ENCODE data around the gene RFPL4AL1.
"Not testable (repeated sequence)": the region's sequence is repeated elsewhere in the genome, so short reads cannot be mapped to it uniquely, and the experiment has no call there.

Gene RFPL4AL1

GRCh38 chr19:55766466-55766865 is 2.5 kb upstream of the RFPL4AL1 start:
- Histone ChIP-seq H3K4me3 (ENCODE audit: insufficient read depth, low read depth, low read length) (no peak overlapping the region), H3K9me3 (ENCODE audit: control insufficient read depth, low read length) (peaks cover 3% of the 10 kb centered on the region), H3K36me3 (ENCODE audit: control insufficient read depth, insufficient read depth, low read length) (no peaks in the 10 kb centered on the region), H3K27ac (ENCODE audit: insufficient read depth, low read depth, low read length, poor library complexity, severe bottlenecking) (no peak overlapping the region), H3K4me1 (ENCODE audit: control insufficient read depth, insufficient read depth, low read length) (no peaks in the 10 kb centered on the region), H3K27me3 (ENCODE audit: control insufficient read depth, insufficient read depth, low read length, poor library complexity, severe bottlenecking) (no peaks in the 10 kb centered on the region)
- 65% methylated on average over 7 of the region's 7 CpGs for WGBS, 2 experiments

DNA sequence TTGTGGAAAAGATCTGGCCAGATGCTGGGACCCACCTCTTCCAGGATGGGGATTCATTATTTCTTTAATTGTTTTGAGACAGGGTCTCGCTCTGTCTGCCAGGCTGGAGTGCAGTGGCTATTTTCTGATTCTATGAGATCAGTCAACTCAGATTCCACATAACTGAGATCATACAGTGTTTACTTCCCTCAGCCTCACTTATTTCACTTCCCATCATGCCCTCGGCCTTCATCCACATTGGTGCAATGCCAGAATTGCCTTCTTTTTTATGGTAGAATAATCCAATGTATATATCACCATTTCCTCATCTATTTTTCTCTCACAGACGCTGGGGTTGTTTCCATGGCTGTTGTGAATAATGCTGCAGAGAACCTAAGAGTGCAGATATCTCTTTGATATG is 714 bp downstream of the RFPL4AL1 start:
- 27 to 33% methylated on average over 1 of the region's 3 CpGs for WGBS, 2 experiments
- not testable (repeated sequence) for H3K36me3 ChIP-seq (ENCODE audit: control insufficient read depth, insufficient read depth, low read length); H3K4me1 ChIP-seq (ENCODE audit: control insufficient read depth, insufficient read depth, low read length)

DNA sequence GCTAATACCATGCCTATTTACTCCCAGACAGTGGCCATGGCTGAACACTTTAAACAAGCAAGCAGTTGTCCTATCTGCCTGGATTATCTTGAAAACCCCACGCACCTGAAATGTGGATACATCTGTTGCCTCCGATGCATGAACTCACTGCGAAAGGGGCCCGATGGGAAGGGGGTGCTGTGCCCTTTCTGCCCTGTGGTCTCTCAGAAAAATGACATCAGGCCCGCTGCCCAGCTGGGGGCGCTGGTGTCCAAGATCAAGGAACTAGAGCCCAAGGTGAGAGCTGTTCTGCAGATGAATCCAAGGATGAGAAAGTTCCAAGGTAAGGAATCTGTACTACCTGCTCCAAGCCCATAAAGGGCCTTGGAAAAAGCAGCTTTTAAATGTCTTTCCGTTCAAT is 8.6 kb downstream of the RFPL4AL1 start:
- Histone ChIP-seq H3K4me1 (ENCODE audit: control insufficient read depth, insufficient read depth, low read length) (no peaks in the 10 kb centered on the region), H3K4me3 (ENCODE audit: insufficient read depth, low read depth, low read length) (no peak overlapping the region), H3K36me3 (ENCODE audit: control insufficient read depth, insufficient read depth, low read length) (no peaks in the 10 kb centered on the region), H3K27ac (ENCODE audit: insufficient read depth, low read depth, low read length, poor library complexity, severe bottlenecking) (no peak overlapping the region), H3K27me3 (ENCODE audit: control insufficient read depth, insufficient read depth, low read length, poor library complexity, severe bottlenecking) (no peaks in the 10 kb centered on the region), H3K9me3 (ENCODE audit: control insufficient read depth, low read length) (peaks cover 11% of the 10 kb centered on the region)
- WGBS, 2 experiments = 66 to 70% methylated on average over 7 of the region's 7 CpGs

More for the DNA sequence above, 714 bp downstream of the RFPL4AL1 start:
- H3K27me3 ChIP-seq (ENCODE audit: control insufficient read depth, insufficient read depth, low read length, poor library complexity, severe bottlenecking); H3K9me3 ChIP-seq (ENCODE audit: control insufficient read depth, low read length); H3K4me3 ChIP-seq (ENCODE audit: insufficient read depth, low read depth, low read length); H3K27ac ChIP-seq (ENCODE audit: insufficient read depth, low read depth, low read length, poor library complexity, severe bottlenecking): not testable (repeated sequence)

DNA sequence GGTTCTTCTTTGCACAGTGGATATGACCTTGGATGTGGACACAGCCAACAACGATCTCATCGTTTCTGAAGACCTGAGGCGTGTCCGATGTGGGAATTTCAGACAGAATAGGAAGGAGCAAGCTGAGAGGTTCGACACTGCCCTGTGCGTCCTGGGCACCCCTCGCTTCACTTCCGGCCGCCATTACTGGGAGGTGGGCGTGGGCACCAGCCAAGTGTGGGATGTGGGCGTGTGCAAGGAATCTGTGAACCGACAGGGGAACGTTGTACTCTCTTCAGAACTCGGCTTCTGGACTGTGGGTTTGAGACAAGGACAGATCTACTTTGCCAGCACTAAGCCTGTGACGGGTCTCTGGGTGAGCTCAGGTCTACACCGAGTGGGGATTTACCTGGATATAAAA is 9.4 kb downstream of the RFPL4AL1 start:
- no peaks in the 10 kb centered on the region for H3K27me3 ChIP-seq (ENCODE audit: control insufficient read depth, insufficient read depth, low read length, poor library complexity, severe bottlenecking)
- H3K4me3 ChIP-seq (ENCODE audit: insufficient read depth, low read depth, low read length) = no peak overlapping the region
- WGBS, 2 experiments = 81% methylated on average over 16 of the region's 16 CpGs
- H3K36me3 ChIP-seq (ENCODE audit: control insufficient read depth, insufficient read depth, low read length) = no peaks in the 10 kb centered on the region
- no peaks in the 10 kb centered on the region for H3K4me1 ChIP-seq (ENCODE audit: control insufficient read depth, insufficient read depth, low read length)
- H3K27ac ChIP-seq (ENCODE audit: insufficient read depth, low read depth, low read length, poor library complexity, severe bottlenecking) = no peak overlapping the region
- H3K9me3 ChIP-seq (ENCODE audit: control insufficient read depth, low read length) = peaks cover 11% of the 10 kb centered on the region

- no peaks in the 10 kb centered on the region for H3K4me1 ChIP-seq (ENCODE audit: control insufficient read depth, insufficient read depth, low read length)
- WGBS, 2 experiments = 63 to 73% methylated on average over 4 to 5 of the region's 5 CpGs
- H3K27ac ChIP-seq (ENCODE audit: insufficient read depth, low read depth, low read length, poor library complexity, severe bottlenecking) = no peak overlapping the region
- peaks cover 5% of the 10 kb centered on the region for H3K9me3 ChIP-seq (ENCODE audit: control insufficient read depth, low read length)
- no peaks in the 10 kb centered on the region for H3K36me3 ChIP-seq (ENCODE audit: control insufficient read depth, insufficient read depth, low read length)
- H3K27me3 ChIP-seq (ENCODE audit: control insufficient read depth, insufficient read depth, low read length, poor library complexity, severe bottlenecking) = no peaks in the 10 kb centered on the region
- H3K4me3 ChIP-seq (ENCODE audit: insufficient read depth, low read depth, low read length) = no peak overlapping the region
These were observed 12.2 kb downstream of the RFPL4AL1 start for GRCh38 chr19:55781112-55781511.

- H3K4me1 ChIP-seq (ENCODE audit: control insufficient read depth, insufficient read depth, low read length) = no peaks in the 10 kb centered on the region
- H3K4me3 ChIP-seq (ENCODE audit: insufficient read depth, low read depth, low read length) = no peak overlapping the region
- no peaks in the 10 kb centered on the region for H3K27me3 ChIP-seq (ENCODE audit: control insufficient read depth, insufficient read depth, low read length, poor library complexity, severe bottlenecking)
- no peaks in the 10 kb centered on the region for H3K9me3 ChIP-seq (ENCODE audit: control insufficient read depth, low read length)
- WGBS, 2 experiments = 80 to 82% methylated on average over 11 of the region's 11 CpGs
- H3K27ac ChIP-seq (ENCODE audit: insufficient read depth, low read depth, low read length, poor library complexity, severe bottlenecking) = no peak overlapping the region
- no peaks in the 10 kb centered on the region for H3K36me3 ChIP-seq (ENCODE audit: control insufficient read depth, insufficient read depth, low read length)
These were observed 26.1 kb downstream of the RFPL4AL1 start for GRCh38 chr19:55795021-55795420.

GRCh38 chr19:55801416-55801815 is 32.5 kb downstream of the RFPL4AL1 start:
- Histone ChIP-seq H3K9me3 (ENCODE audit: control insufficient read depth, low read length) (no peaks in the 10 kb centered on the region), H3K4me3 (ENCODE audit: insufficient read depth, low read depth, low read length) (no peak overlapping the region), H3K36me3 (ENCODE audit: control insufficient read depth, insufficient read depth, low read length) (no peaks in the 10 kb centered on the region), H3K4me1 (ENCODE audit: control insufficient read depth, insufficient read depth, low read length) (no peaks in the 10 kb centered on the region), H3K27ac (ENCODE audit: insufficient read depth, low read depth, low read length, poor library complexity, severe bottlenecking) (no peak overlapping the region), H3K27me3 (ENCODE audit: control insufficient read depth, insufficient read depth, low read length, poor library complexity, severe bottlenecking) (no peaks in the 10 kb centered on the region)
- WGBS, 2 experiments = 63 to 66% methylated on average over 7 of the region's 7 CpGs

GRCh38 chr19:55802281-55802680 is 33.4 kb downstream of the RFPL4AL1 start:
- Histone ChIP-seq H3K27me3 (ENCODE audit: control insufficient read depth, insufficient read depth, low read length, poor library complexity, severe bottlenecking) (no peaks in the 10 kb centered on the region), H3K9me3 (ENCODE audit: control insufficient read depth, low read length) (no peaks in the 10 kb centered on the region), H3K36me3 (ENCODE audit: control insufficient read depth, insufficient read depth, low read length) (no peaks in the 10 kb centered on the region), H3K27ac (ENCODE audit: insufficient read depth, low read depth, low read length, poor library complexity, severe bottlenecking) (no peak overlapping the region), H3K4me1 (ENCODE audit: control insufficient read depth, insufficient read depth, low read length) (no peaks in the 10 kb centered on the region), H3K4me3 (ENCODE audit: insufficient read depth, low read depth, low read length) (no peak overlapping the region)
- WGBS, 2 experiments = 63 to 86% methylated on average over 2 of the region's 2 CpGs

DNA sequence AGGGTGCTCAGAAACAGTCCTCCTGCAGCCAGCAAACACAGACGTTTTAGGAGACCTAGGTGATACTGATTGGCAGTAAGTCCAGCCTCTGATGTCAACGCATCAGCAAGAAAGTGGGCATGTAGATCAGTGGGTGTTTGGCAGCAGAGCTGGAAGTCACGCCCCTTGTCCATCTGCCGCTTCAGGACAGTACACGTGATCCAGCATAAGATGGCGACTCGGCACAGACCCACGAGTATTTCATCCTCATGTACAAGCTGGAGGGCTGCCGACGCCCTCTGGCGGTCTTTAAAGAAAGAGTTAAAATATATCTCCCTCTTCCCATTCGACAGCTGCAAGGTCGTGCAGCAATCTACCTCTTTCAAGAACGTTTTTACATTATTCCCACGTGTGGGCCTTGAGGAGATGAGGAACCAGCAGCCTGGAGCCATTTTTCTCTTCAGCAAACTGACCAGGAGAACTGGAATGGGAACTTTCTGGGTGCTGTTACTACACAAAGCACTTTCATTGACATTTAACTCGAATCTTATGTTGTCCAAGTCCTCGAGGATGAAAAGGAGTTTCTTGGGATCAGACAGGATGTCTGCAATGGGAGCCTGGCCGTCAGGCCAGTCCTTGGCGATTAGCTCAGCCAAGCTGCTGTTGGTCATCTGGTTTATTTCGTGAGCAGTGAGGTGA is 40.6 kb downstream of the RFPL4AL1 start:
- no peak overlapping the region for H3K27ac ChIP-seq (ENCODE audit: insufficient read depth, low read depth, low read length, poor library complexity, severe bottlenecking)
- no peaks in the 10 kb centered on the region for H3K4me1 ChIP-seq (ENCODE audit: control insufficient read depth, insufficient read depth, low read length)
- peaks cover 6% of the 10 kb centered on the region for H3K9me3 ChIP-seq (ENCODE audit: control insufficient read depth, low read length)
- no peak overlapping the region for H3K4me3 ChIP-seq (ENCODE audit: insufficient read depth, low read depth, low read length)
- H3K27me3 ChIP-seq (ENCODE audit: control insufficient read depth, insufficient read depth, low read length, poor library complexity, severe bottlenecking) = no peaks in the 10 kb centered on the region
- WGBS, 2 experiments = 51 to 54% methylated on average over 20 of the region's 20 CpGs
- H3K36me3 ChIP-seq (ENCODE audit: control insufficient read depth, insufficient read depth, low read length) = no peaks in the 10 kb centered on the region

- Histone ChIP-seq H3K27me3 (ENCODE audit: control insufficient read depth, insufficient read depth, low read length, poor library complexity, severe bottlenecking) (no peaks in the 10 kb centered on the region), H3K27ac (ENCODE audit: insufficient read depth, low read depth, low read length, poor library complexity, severe bottlenecking) (no peak overlapping the region), H3K9me3 (ENCODE audit: control insufficient read depth, low read length) (peaks cover 6% of the 10 kb centered on the region), H3K4me3 (ENCODE audit: insufficient read depth, low read depth, low read length) (no peak overlapping the region), H3K36me3 (ENCODE audit: control insufficient read depth, insufficient read depth, low read length) (no peaks in the 10 kb centered on the region), H3K4me1 (ENCODE audit: control insufficient read depth, insufficient read depth, low read length) (no peaks in the 10 kb centered on the region)
- 59 to 78% methylated on average over 2 to 3 of the region's 3 CpGs for WGBS, 2 experiments
These were observed 42.4 kb downstream of the RFPL4AL1 start for GRCh38 chr19:55811340-55811739.

DNA sequence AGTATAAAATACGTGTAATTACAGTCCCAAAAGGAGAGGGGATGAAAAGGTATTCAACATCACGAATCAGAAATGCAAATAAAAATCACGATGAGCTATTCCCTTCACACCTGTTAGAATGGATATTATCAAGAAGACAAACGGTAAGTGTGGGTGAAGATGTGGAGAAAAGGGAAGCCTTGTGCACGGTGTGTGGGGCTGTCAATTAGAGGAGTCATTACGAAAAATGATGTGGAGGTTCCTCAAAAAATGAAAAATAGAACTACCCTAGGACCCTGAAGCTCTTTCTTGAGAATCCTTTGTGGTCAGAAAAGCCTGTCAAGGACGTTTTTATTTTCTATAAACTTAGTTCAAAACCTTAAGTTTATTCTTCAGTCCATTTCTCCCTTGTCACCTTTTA is 43.5 kb downstream of the RFPL4AL1 start:
- Histone ChIP-seq H3K27ac (ENCODE audit: insufficient read depth, low read depth, low read length, poor library complexity, severe bottlenecking) (no peak overlapping the region), H3K36me3 (ENCODE audit: control insufficient read depth, insufficient read depth, low read length) (no peaks in the 10 kb centered on the region), H3K9me3 (ENCODE audit: control insufficient read depth, low read length) (peaks cover 6% of the 10 kb centered on the region), H3K4me1 (ENCODE audit: control insufficient read depth, insufficient read depth, low read length) (no peaks in the 10 kb centered on the region), H3K4me3 (ENCODE audit: insufficient read depth, low read depth, low read length) (no peak overlapping the region), H3K27me3 (ENCODE audit: control insufficient read depth, insufficient read depth, low read length, poor library complexity, severe bottlenecking) (no peaks in the 10 kb centered on the region)
- WGBS, 2 experiments = 44 to 47% methylated on average over 7 of the region's 7 CpGs

Measured in ectodermal cell (in vitro differentiated cells).